Esophagus muscularis mucosa (tissue), 3 donors: ENCODE data around the gene ANKRD9.

ENCODE experiments used
- POLR2A ChIP-seq: fragments of 450-650 bp; IDR thresholded peaks from one replicate; pipeline ENCODE4 v1.6.1; 2017; ENCODE audit warnings: antibody characterized with exemption, moderate library complexity, mild to moderate bottlenecking, low read depth
- TF ChIP-seq, protein P1 (sequence below), 3 experiments: fragments of 200-600 bp in 2 of 3; fragments of 450-650 bp in 1 of 3; sonication (generic) in 2 of 3; IDR thresholded peaks; one replicate each; pipeline ENCODE4 v1.5.1; 2017 to 2019; ENCODE audit warnings: antibody characterized with exemption in 3 of 3, mild to moderate bottlenecking in 2 of 3, moderate library complexity in 1 of 3

GRCh38 chr14:102490456-102490855 is 19.1 kb downstream of the ANKRD9 start:
- TF ChIP-seq, protein P1, sequence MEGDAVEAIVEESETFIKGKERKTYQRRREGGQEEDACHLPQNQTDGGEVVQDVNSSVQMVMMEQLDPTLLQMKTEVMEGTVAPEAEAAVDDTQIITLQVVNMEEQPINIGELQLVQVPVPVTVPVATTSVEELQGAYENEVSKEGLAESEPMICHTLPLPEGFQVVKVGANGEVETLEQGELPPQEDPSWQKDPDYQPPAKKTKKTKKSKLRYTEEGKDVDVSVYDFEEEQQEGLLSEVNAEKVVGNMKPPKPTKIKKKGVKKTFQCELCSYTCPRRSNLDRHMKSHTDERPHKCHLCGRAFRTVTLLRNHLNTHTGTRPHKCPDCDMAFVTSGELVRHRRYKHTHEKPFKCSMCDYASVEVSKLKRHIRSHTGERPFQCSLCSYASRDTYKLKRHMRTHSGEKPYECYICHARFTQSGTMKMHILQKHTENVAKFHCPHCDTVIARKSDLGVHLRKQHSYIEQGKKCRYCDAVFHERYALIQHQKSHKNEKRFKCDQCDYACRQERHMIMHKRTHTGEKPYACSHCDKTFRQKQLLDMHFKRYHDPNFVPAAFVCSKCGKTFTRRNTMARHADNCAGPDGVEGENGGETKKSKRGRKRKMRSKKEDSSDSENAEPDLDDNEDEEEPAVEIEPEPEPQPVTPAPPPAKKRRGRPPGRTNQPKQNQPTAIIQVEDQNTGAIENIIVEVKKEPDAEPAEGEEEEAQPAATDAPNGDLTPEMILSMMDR (IDR thresholded peaks at IDR 0.05): no peak
- no peak for TF ChIP-seq POLR2A
